ENCODE data around the gene MYO1E.

The MYO1E gene

GRCh38 chr15:59194639-59195325 is 177.9 kb downstream of the MYO1E start:
- no peak for DNase-seq (ENCODE audit: low read depth)

- no peak for DNase-seq (ENCODE audit: low read depth)
These were observed 180.8 kb downstream of the MYO1E start for GRCh38 chr15:59191855-59192237.

- no peak for DNase-seq (ENCODE audit: low read depth)
These were observed 182.4 kb downstream of the MYO1E start for GRCh38 chr15:59190291-59190690.

GRCh38 chr15:59189241-59189640 is 183.4 kb downstream of the MYO1E start:
- no peak for DNase-seq (ENCODE audit: low read depth)

DNA sequence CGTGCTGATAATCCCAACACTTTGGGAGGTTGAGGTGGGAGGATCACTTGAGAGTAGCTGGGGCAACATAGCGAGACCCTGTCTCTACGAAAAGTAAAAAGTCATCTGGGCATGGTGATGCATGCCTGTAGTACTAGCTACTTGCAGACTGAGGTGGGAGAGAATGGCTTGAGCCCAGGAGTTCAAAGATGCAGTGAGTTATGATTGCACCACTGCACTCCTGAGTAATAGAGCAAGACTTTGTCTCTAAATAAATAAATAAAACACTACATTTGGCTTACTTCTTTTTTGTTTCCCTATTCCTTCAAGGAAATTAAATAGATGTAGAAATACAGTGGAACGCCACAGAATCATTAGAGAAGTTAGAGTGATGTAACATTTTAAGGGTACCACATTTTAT is 186.2 kb downstream of the MYO1E start:
- no peak for DNase-seq (ENCODE audit: low read depth)

GRCh38 chr15:59185725-59186124 is 186.9 kb downstream of the MYO1E start:
- DNase-seq (ENCODE audit: low read depth): no peak

GRCh38 chr15:59180945-59181600 is 191.6 kb downstream of the MYO1E start:
- DNase-seq (ENCODE audit: low read depth): no peak

DNA sequence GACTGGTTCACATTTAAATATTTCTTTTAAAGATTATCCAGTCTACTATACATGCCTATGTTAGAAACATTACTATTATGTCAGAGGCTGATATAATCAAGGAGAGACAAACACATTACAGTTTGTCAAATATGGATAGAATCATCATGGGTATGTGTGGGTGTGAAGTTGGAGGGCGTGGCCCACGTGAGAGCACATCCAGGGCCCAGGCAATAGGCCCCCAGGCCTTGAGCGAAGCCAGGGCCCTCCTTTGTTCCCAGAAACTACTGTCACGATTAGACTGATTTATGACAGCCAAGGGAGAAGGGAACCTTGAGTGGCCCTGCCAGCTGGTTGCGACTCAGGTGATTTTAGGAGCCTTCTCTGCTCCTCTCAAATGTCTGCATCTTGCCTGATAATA is 193.0 kb downstream of the MYO1E start:
- no peak for DNase-seq (ENCODE audit: low read depth)

GRCh38 chr15:59178151-59178695 is 194.4 kb downstream of the MYO1E start:
- no peak for DNase-seq (ENCODE audit: low read depth)

DNA sequence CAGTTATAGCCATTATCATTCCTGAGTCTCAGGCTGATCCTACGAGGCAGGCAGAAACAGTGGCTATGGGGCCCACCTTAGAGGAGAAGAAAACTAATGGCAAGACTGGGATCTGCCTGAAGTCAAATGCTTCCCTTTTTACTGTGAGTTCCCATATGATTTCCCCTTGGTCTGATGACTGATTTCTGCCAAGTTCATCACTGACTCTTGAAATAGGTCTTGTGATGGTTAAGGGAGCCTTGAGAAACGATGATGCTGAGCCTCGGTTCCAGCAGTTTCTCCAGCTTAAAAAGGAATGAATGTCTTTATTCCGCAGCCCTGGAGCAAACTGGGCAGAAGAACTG is 195.4 kb downstream of the MYO1E start:
- DNase-seq (ENCODE audit: low read depth): no peak

- no peak for DNase-seq (ENCODE audit: low read depth)
These were observed 195.9 kb downstream of the MYO1E start for GRCh38 chr15:59176653-59177316.

DNA sequence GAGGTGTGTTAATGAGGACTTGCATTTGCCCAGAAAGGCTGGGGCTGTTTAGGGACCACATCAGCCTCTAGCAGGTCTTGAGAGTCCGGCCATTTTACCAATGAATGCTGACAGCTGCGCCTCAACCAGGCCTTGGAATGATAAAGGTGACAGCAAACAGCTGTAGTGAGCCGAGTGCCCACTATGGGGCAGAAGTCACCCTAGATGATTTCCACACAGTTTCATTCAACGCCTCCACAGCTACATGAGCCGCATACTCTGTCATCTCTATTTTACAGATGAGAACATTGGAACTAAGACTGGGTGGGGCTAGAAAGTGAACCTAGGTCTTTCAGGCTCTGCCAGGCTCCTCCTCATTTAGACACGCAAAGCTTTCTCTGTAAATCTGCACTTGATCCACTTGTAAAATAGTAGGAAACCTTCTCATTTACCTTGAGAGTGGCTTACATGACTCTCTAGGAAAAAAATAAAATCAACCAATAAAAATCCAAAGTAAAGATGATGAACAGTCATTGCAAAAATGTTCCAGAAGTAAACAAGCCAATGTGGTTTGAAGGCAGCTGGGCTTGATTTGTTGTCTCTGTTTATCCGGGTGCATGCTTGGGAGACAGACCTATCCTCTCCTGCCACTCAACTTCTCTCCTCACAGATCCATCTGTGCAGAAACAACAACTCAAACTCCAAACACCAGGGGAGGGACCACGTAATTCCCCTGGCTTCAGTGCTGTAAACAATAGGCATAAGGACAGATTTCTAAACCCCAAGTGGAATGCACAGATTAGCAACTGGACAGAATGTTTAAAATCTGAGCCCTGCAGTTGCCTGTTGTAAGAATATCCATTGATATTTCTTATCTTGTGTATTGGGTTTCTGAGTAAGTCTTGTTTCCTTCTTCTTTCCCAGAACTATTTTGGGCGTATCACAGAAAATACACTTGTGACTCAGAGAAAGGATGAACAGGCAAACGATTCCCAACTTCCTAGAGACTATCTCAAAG is 197.5 kb downstream of the MYO1E start:
- DNase-seq (ENCODE audit: low read depth): no peak

DNA sequence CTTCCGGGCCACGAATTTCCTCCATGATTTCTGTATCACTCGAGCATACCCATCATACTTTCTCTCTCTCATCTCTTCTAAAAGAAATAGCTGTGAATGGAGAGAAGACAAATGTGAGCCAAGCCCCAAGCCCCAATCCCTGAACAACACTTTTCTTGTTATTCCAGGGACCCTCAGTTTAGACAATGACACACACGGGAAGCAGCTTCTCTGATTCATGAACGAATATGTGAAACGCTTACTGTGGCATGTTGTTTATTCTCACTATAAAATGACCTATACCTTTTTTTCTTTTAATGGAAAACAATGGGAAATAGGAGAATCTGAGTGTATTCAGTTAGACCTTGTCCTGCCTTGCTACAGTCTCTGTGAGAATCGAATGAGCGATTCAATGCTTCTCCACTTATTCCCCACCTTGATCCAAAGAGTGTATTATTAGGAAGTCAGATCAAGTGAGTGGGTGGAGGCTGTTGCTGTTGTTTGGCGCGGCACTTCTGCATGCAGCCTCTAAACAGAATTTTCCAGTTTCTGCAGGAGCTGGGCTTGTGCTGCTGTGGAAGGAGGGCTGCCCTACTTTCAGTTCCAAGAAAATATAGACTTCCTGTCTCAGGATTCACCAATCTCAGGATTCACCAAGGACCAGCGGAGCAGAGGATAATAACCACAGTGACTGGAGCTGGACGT is 198.4 kb downstream of the MYO1E start:
- DNase-seq (ENCODE audit: low read depth): no peak

DNA sequence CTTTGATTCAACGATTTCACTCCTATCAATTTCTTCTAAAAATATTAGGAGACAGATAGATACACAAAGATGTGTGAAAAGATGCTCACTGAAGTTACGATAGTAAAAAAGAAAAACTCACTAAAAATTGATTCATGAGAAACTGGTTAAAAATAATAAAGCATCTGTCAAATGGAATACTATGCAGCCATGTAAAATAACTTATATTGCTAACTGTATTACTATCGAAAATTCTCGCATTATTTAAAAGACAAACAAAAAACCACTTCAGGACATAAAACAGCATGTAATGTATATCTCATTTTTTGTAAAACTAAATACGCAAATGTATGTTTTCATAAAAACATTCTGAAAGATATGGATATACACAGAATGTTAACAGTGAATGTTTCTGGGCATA is 199.5 kb downstream of the MYO1E start:
- no peak for DNase-seq (ENCODE audit: low read depth)

GRCh38 chr15:59172289-59172901 is 200.3 kb downstream of the MYO1E start:
- no peak for DNase-seq (ENCODE audit: low read depth)

GRCh38 chr15:59171067-59171397 is 201.6 kb downstream of the MYO1E start:
- DNase-seq (ENCODE audit: low read depth): no peak

GRCh38 chr15:59170295-59171066 is 202.2 kb downstream of the MYO1E start:
- DNase-seq (ENCODE audit: low read depth): no peak

DNA sequence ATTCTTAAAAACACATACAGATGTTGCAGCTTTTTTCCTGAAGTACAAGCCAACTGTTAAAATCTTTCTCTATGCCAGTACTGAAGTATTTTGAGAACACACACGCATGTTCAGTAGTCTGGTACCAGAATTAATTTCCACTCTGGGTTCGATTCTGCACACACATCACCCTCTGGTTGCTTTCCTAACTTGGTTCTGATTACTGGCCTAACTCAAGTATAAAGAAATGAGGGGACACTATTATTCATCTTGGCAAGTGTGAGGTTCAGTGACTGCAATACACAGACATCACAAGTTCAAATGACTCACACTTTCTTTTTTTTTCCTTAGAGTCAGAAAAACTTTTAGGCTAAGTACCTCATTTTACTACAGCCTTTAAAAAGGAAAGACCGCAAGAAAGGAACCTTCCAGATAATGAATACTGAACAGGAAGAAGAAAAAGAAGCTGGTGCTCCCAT is 203.4 kb downstream of the MYO1E start:
- DNase-seq (ENCODE audit: low read depth): no peak

DNA sequence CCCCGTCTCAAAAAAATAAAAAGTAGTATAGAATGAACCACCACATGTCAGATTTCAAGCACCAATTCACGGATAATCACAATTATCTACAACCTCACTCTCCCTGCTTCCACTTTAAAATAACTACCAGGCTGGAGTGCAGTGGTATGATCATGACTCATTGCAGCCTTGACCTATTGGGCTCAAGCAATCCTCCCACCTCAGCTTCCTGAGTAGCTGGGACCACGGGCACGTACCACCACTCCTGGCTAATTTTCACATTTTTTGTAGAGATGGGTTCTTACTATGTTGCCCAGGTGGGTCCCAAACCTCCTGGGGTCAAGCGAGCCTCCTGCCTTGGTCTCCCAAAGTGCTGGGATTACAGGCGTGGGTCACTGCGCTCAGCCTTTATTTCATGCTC is 204.1 kb downstream of the MYO1E start:
- DNase-seq (ENCODE audit: low read depth): no peak

DNA sequence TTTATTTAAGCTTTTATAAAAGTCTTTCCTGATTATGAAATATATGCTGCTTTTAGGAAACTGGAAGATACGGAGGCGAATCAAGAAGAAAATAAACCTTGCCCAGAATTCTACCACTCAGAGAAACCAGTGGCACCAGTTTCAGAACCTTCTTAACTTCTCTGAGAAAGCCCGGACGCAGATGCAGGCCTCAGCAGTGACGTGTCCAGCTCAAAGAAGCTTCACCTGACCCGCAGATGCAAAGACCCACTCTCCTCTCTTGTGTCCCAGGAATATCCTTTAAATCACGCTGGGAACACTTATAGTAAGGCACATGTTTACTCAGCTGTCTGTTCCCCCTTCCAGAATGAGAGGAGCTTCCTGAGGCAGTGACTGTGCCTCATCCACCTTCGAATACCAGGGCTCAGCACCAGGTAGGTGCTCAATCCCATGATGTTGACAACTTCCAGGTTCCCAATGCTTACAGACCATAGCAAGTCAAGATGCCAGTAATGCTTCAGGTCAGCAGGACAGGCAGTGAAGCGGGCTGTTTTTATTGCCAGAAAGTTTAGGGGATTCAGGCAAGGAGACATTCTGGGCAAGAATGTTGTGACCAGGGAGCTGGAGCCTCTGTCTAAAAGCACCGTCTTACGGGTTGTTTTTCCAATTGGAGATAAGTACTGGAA is 205.9 kb downstream of the MYO1E start:
- DNase-seq (ENCODE audit: low read depth): no peak

Data from CMK (cell line).